Mesodermal cell (in vitro differentiated cells): ENCODE results near the gene CD2BP2.

ENCODE experiments used
- H3K27ac ChIP-seq: 2 replicates; pipeline ENCODE4 v1.7.0; 2013; ENCODE audit warnings: mild to moderate bottlenecking, low read depth, low read length, moderate library complexity; ENCODE audit not compliant: severe bottlenecking
- H3K36me3 ChIP-seq: 2 replicates; pipeline ENCODE4 v1.7.1; 2013; ENCODE audit warnings: mild to moderate bottlenecking, low read length, moderate library complexity; ENCODE audit not compliant: control insufficient read depth, insufficient read depth
- H3K4me1 ChIP-seq: one replicate; pipeline ENCODE4 v1.7.1; 2013; ENCODE audit warnings: mild to moderate bottlenecking, low read length; ENCODE audit not compliant: insufficient read depth, control insufficient read depth, poor library complexity, severe bottlenecking
- H3K4me3 ChIP-seq: 2 replicates; pipeline ENCODE4 v1.7.0; 2013; ENCODE audit warnings: low read length, control low read depth, mild to moderate bottlenecking; ENCODE audit not compliant: insufficient read depth, poor library complexity, severe bottlenecking; ENCODE audit errors: extremely low read depth
- H3K9me3 ChIP-seq: 2 replicates; pipeline ENCODE4 v1.7.1; 2013; ENCODE audit warnings: mild to moderate bottlenecking, low read length, moderate library complexity; ENCODE audit not compliant: control insufficient read depth
- WGBS, 2 experiments: methylation state at CpG; one replicate each; pipeline ENCODE4 v1.1.5; 2013; ENCODE audit warnings: missing lambda C conversion rate in 2 of 2; ENCODE audit not compliant: insufficient coverage in 2 of 2; 5-methylcytosine and 5-hydroxymethylcytosine counted together

Gene CD2BP2

DNA sequence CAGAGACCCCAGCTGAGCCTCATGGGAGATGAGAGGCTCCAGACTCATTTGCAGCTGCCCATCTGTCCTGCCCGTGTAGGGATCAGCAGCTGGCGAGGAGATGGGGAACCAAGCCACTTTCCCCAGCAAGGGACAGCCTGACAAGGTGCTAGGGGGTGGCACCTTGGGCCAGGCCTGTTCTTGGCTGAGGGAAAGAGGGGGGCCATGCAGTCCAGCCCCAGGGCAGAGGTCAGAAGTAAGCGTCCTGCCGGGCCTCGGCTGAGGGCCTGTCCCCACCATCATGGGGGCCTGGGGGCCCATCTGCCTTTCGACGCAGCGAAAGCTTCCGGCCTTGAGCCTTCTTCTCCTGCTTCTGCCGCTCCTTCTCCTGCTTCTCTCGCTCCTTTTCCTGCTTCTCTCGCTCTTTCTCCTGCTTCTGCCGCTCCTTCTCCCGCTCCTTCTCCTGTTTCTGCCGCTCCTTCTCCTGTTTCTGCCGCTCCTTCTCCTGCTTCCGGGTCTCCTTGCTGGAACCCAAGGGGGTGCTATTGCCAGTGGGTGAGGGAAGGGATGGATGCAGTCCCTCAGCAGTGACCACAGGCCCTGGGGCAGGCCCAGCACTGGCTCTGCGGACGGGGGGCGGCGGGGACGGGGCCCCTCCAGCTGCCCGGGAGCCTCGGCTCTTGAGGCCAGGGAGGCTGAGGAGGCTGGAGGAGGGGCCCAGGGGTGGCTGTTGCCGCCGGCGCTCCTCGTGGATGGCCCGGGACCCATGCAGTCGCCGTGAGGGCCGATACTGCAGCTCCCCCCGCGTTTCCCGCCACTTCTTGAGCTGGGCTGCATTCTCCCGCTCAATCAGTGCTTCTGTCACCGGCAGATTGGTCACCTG lies 2.8 kb upstream of the CD2BP2 start:
- 92 to 95% methylated on average over 27 to 34 of the region's 37 CpGs for WGBS, 2 experiments
- H3K4me1 ChIP-seq, result peaks cover 13% of the 10 kb centered on the region
- no peaks in the 10 kb centered on the region for H3K9me3 ChIP-seq
- no peak overlapping the region for H3K27ac ChIP-seq
- no peak overlapping the region for H3K4me3 ChIP-seq
- peaks cover 60% of the 10 kb centered on the region for H3K36me3 ChIP-seq

DNA sequence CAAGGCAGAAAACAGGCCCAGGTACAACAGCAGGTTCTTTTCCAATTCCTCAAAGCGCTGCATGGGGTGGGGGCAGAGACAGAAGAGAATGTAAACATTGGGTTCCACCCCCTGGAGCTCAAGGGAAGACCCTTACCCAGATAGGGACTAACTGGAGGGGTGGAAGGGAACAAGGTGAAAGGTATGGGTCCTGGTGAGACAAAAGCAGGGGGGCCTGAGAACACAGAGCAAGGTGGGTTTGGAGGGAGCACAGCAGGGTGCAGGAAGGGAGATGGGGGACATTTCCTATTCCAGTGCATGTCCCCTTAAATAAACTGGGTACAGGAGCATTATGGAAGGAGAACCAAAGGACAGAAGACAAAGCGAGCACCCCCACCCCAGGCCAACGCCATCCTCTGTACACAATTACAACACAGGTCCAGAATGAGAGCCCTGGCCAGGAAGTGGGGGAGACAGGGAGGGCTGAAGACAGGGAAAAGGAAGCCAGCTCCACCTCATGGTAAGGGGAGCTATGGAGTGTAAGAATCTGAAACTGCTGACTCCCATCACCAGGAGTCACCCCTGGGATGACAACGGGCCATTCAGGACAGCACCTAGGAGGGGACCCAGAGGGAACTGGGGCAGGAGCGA lies 2.1 kb upstream of the CD2BP2 start:
- Histone ChIP-seq H3K36me3 (peaks cover 61% of the 10 kb centered on the region), H3K4me1 (peaks cover 13% of the 10 kb centered on the region), H3K4me3 (no peak overlapping the region), H3K27ac (no peak overlapping the region), H3K9me3 (no peaks in the 10 kb centered on the region)
- 79 to 94% methylated on average over 3 of the region's 5 CpGs for WGBS, 2 experiments

DNA sequence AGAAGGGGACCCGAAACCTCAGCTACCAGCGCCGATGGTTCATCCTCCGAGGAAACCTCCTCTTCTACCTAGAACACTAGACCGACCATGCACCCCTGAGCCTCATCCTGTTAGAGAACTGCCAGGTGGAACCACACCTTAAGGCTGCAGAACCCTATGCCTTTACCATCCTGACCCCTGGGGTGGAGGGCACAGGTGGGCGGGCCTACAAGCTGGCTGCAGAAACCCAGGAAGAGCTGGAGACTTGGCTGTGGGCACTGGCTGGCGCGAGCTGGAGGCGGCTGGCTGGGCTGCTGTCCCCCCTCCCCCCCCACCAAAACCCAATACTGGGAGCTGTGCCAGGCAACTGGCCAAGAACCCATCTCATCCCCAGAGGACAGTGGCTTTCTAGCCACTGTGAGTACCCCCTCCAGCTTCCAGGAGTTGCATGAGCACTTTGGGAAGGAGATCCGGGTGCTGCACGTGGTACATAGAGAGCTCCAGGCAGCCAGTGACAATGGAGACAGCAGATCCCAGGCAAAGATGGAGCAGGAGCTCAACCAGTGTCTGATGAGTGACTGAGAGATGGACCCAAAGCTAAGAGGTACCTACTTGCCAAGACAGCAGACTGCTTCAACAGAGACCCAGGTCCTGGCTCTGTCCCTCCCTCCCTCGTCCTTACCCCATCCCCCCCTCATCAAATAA lies 1.4 kb upstream of the CD2BP2 start:
- 90 to 98% methylated on average over 7 to 8 of the region's 12 CpGs for WGBS, 2 experiments

DNA sequence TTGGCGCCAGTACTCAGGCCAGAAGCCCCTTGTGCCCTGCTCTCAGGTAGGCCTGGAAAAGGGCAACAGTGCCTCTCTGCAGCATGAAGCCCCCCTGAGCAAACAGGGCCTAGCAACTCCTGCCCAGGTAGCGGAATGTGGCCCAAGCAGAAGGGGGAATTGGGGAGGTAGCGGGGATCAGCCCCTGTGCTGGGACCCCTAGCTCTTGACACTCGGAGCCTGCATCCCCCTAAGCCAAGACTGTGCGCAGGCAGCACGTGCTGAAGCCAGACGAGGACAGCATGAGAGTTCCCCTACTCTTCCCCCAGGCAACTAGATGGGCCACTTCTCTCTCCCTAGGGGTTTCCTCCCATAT lies 823 bp upstream of the CD2BP2 start:
- Histone ChIP-seq H3K9me3 (no peaks in the 10 kb centered on the region), H3K36me3 (peaks cover 71% of the 10 kb centered on the region), H3K4me3 (peak overlapping the region; percentile 94), H3K27ac (peak overlapping the region; percentile 100), H3K4me1 (peaks cover 13% of the 10 kb centered on the region)
- 57 to 59% methylated on average over 7 of the region's 7 CpGs for WGBS, 2 experiments

More for the DNA sequence above, 1.4 kb upstream of the CD2BP2 start:
- no peaks in the 10 kb centered on the region for H3K9me3 ChIP-seq
- peaks cover 65% of the 10 kb centered on the region for H3K36me3 ChIP-seq
- peak overlapping the region; percentile 94 for H3K4me3 ChIP-seq
- H3K27ac ChIP-seq, result peak overlapping the region; percentile 100
- H3K4me1 ChIP-seq, result peaks cover 13% of the 10 kb centered on the region

DNA sequence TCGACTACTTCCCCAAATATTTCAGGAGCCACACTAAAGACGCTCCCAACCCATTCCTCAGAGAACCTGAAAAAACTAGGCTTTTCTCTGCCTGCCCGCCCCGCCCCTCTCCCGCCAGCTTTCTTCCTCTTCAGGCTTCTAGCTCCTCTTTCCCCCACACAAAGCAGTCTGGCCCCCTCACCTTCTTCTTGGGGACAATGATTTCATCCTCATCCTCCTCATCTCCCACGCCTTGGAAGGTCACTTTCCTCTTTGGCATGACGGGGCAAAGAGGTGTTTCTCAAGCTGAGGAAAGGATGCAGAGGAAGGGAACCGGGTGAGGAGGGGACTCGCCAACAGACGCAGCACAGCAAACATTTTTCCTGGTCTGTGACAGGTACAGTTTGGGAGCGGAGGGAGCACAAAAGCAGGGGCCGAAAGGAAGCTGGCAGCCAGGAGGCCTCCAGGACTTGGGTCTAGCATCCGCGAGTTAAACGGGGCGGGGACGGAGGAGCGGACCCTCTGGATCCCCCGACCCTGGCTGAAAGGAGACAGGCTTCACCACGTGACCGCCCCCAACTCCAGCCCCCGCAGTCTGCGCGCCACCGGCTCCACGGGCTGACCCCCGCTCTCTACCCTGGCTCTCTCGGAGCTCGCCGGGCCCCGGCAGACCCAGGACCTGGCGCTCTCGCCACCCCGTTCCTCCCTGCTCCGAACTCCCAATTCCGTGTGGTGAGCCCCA lies 525 bp downstream of the CD2BP2 start:
- peak overlapping the region; percentile 94 for H3K4me3 ChIP-seq
- H3K4me1 ChIP-seq, result peaks cover 13% of the 10 kb centered on the region
- 3 to 4% methylated on average over 32 to 36 of the region's 36 CpGs for WGBS, 2 experiments
- H3K36me3 ChIP-seq, result peaks cover 78% of the 10 kb centered on the region
- peak overlapping the region; percentile 100 for H3K27ac ChIP-seq
- H3K9me3 ChIP-seq, result no peaks in the 10 kb centered on the region

DNA sequence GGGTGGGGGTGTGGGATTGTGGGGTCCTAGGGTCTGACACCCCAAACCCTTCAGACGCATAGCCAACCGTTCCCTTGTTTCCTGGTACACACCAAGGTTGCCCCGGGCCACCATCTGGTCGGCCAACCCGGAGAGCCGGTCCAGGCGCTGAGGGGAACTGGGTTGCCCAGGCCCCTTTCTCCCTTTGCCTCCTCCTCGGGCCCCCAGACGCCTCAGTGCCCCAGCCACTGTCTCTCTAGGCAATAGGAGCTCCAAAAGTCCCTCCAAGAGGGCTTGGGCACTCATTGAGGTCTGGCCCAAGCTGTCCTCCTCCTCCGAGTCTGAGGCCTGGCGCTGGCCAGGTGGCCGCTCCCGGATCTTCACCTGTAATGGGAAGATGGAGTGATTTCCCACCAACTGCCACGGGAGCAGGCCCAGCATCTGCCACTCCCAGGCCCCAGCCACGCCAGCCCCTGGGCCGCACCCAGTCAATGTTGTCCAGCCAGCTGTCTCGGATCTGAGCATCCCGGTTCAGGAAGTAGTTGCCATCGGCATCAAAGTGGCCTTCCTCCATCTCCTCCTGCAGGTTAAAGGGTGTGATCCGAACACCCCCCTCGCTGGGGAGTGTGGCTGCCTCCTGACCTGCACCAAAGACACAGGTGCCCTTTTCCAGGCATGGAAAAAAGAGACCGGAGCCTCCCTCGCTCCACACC lies 1.5 kb downstream of the CD2BP2 start:
- Histone ChIP-seq H3K9me3 (no peaks in the 10 kb centered on the region), H3K27ac (no peak overlapping the region), H3K4me3 (peak overlapping the region; percentile 94), H3K4me1 (peaks cover 13% of the 10 kb centered on the region), H3K36me3 (peaks cover 73% of the 10 kb centered on the region)
- 95 to 98% methylated on average over 19 to 21 of the region's 23 CpGs for WGBS, 2 experiments

DNA sequence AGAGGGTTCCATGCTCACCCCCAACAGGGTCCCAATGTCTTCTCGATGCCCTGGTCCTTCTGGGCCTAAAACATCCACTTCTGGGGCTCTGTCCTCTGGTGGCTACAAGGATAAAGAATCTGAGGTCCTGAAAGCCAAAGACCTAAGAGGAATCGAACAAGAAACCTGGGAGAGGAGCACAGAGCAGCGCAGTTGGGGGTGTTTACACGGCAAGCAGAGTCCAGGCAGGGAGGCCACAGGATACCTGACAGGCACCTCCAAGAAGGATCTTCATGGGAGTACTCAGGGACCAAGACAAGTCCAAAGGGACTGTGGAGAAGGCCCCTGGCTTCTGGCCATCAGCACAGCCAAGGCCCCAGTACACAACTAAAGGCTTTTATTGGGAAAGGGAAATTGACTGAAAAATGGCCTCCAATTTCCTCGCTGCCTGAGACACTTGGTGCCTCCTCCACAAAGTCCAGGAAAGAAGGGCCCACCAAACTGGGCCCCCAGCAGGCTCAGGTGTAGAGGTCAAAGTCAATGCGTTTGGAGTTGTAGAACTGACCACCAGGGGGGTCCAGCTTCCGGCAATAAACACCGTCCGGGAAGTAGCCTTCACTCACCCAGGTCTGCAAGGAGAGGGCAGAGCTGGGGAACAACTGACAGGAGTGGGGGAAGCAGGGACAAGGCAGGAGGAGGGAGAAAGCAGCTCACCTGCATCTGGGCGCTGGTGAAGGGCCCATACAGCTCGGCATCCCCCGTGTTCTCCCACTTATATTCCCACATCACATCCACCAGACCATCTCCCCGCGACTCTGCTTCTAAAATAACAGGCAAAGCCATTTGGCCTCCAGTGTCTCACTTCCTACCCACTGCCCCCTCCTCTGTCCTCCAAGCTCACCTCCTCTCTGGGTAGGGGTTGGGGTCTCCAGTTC lies 2.4 kb downstream of the CD2BP2 start:
- Histone ChIP-seq H3K36me3 (peaks cover 65% of the 10 kb centered on the region), H3K4me1 (peaks cover 13% of the 10 kb centered on the region)

DNA sequence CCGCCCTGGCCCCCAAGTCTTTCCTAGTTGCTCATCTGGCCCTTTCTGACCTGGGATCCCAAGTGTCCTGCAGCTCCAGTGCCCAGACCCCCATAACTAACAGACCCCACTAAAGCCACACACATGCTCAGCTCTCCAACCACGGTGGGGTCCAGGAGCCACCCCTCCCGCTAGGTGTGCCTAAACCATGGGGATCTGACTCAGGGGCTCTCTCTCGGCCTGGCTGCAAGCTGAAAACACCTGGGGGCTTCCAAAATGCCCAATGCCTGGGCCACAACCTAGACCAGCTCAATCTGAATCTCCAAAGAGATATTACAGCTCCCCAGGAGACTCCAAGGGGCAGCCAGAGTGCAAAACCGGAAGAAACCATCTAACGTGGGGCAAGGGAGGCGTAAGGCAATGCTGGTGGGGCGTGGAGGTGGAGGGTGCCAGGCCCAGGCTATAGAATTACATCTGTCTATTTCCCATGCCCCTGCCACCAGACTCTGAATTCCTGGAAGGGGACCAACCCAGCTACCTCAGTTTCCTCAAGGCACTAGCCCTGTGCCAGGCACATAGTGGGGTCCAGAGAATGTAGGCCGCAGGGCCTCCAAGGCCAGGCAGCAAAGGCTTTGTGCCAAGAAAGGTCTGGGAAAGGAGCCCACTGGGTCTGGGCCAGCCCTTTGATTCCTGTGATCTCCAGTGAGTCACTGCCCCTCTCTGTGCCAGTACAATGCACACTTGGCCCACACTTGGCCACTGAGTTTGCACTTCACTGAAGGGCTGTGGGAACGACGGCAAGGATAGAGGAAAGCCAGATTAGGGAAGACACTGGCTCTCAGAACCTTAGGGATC lies 3.3 kb downstream of the CD2BP2 start:
- H3K9me3 ChIP-seq, result no peaks in the 10 kb centered on the region
- H3K4me1 ChIP-seq, result peaks cover 13% of the 10 kb centered on the region
- 95 to 98% methylated on average over 10 to 11 of the region's 11 CpGs for WGBS, 2 experiments
- H3K4me3 ChIP-seq, result no peak overlapping the region
- no peak overlapping the region for H3K27ac ChIP-seq
- peaks cover 56% of the 10 kb centered on the region for H3K36me3 ChIP-seq

More for the DNA sequence above, 2.4 kb downstream of the CD2BP2 start:
- 95% methylated on average over 7 to 11 of the region's 14 CpGs for WGBS, 2 experiments
- Histone ChIP-seq H3K4me3 (no peak overlapping the region), H3K9me3 (no peaks in the 10 kb centered on the region), H3K27ac (no peak overlapping the region)

DNA sequence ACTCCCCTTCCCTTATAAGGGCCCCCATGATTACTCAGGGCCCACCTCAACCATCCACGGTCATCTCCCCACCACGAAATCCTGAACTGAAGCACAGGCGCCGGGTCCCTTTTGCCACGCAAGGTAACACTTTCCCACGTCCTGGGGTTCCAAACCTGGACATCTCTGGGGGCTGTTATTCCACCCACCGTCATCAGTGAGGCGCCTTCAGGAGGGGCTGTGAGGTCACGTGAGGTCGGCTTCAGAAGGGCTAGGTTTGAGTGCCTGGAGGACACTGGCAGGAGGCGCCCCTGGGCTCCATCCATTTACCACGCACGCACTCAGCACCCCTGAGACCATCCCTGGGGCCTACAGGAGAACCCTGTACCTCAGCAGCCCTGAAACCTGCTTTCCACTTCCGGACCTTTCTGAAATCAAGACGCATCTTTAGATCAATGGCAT lies 4.1 kb downstream of the CD2BP2 start:
- WGBS, 2 experiments, result 95 to 98% methylated on average over 15 of the region's 15 CpGs
- Histone ChIP-seq H3K9me3 (no peaks in the 10 kb centered on the region), H3K27ac (no peak overlapping the region)

More for the DNA sequence above, 4.1 kb downstream of the CD2BP2 start:
- Histone ChIP-seq H3K36me3 (peaks cover 50% of the 10 kb centered on the region), H3K4me1 (peaks cover 6% of the 10 kb centered on the region), H3K4me3 (no peak overlapping the region)
